ENCODE measurements around the gene LYRM2.

DNA sequence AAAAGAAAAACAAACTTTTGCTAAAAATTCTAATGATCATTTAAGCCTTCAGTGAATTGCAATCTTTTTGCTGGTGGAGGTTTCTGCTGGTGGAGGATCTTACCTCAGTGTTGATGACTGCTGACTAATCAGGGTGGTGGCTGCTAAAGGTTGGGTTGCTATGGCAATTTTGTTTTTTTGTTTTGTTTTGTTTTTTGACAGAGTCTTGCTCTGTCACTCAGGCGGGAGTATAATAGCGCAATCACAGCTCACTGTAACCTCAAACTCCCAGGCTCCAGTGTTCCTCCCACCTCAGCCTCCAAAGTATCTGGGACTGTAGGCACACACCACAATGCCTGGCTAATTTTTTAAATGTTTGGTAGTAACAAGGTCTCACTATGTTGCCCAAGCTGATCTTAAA is 110.9 kb downstream of the LYRM2 start:
- TF ChIP-seq YY1 (IDR thresholded peaks at IDR 0.05; ENCODE audit: insufficient read depth, insufficient read length) (no peak), ZNF274 (IDR thresholded peaks at IDR 0.05; ENCODE audit: low read depth, low read length) (no peak)
